Measurements from ENCODE around the gene PABPC3.

PABPC3 gene

GRCh38 chr13:25109341-25109740 lies 13.4 kb downstream of the PABPC3 start:
- in situ Hi-C loops (cut with MboI; ENCODE audit: low pct_unique_long_range_greater_than_20kb, low sequenced_read_pairs), result no loop called here
- no peak for DNase-seq

- in situ Hi-C loops (cut with MboI; ENCODE audit: low pct_unique_long_range_greater_than_20kb, low sequenced_read_pairs), result no loop called here
- DNase-seq, result no peak
Measured at GRCh38 chr13:25110956-25111584, 15.1 kb downstream of the PABPC3 start.

GRCh38 chr13:25111585-25111956 lies 15.6 kb downstream of the PABPC3 start:
- DNase-seq, result no peak
- in situ Hi-C loops (cut with MboI; ENCODE audit: low pct_unique_long_range_greater_than_20kb, low sequenced_read_pairs), result no loop called here

- in situ Hi-C loops (cut with MboI; ENCODE audit: low pct_unique_long_range_greater_than_20kb, low sequenced_read_pairs), result no loop called here
- no peak for DNase-seq
Measured at GRCh38 chr13:25112695-25113255, 16.8 kb downstream of the PABPC3 start.

- in situ Hi-C loops (cut with MboI; ENCODE audit: low pct_unique_long_range_greater_than_20kb, low sequenced_read_pairs), result no loop called here
- peak; percentile 88 for DNase-seq
Measured at GRCh38 chr13:25114220-25114619, 18.3 kb downstream of the PABPC3 start.

GRCh38 chr13:25116044-25116443 lies 20.1 kb downstream of the PABPC3 start:
- DNase-seq, result no peak
- in situ Hi-C loops (cut with MboI; ENCODE audit: low pct_unique_long_range_greater_than_20kb, low sequenced_read_pairs), result no loop called here

- in situ Hi-C loops (cut with MboI; ENCODE audit: low pct_unique_long_range_greater_than_20kb, low sequenced_read_pairs), result no loop called here
- no peak for DNase-seq
Measured at GRCh38 chr13:25117312-25117711, 21.4 kb downstream of the PABPC3 start.

GRCh38 chr13:25118378-25118905 lies 22.5 kb downstream of the PABPC3 start:
- DNase-seq, result peak; percentile 28
- in situ Hi-C loops (cut with MboI; ENCODE audit: low pct_unique_long_range_greater_than_20kb, low sequenced_read_pairs), result no loop called here

GRCh38 chr13:25130944-25131343 lies 35.0 kb downstream of the PABPC3 start:
- in situ Hi-C loops (cut with MboI; ENCODE audit: low pct_unique_long_range_greater_than_20kb, low sequenced_read_pairs), result no loop called here
- DNase-seq, result no peak

GRCh38 chr13:25131881-25132420 lies 36.0 kb downstream of the PABPC3 start:
- in situ Hi-C loops (cut with MboI; ENCODE audit: low pct_unique_long_range_greater_than_20kb, low sequenced_read_pairs), result no loop called here
- no peak for DNase-seq

GRCh38 chr13:25132751-25133390 lies 36.9 kb downstream of the PABPC3 start:
- DNase-seq, result no peak
- in situ Hi-C loops (cut with MboI; ENCODE audit: low pct_unique_long_range_greater_than_20kb, low sequenced_read_pairs), result no loop called here

GRCh38 chr13:25135896-25136295 lies 40.0 kb downstream of the PABPC3 start:
- in situ Hi-C loops (cut with MboI; ENCODE audit: low pct_unique_long_range_greater_than_20kb, low sequenced_read_pairs), result no loop called here
- DNase-seq, result no peak

- in situ Hi-C loops (cut with MboI; ENCODE audit: low pct_unique_long_range_greater_than_20kb, low sequenced_read_pairs), result no loop called here
- no peak for DNase-seq
Measured at GRCh38 chr13:25136880-25137787, 41.2 kb downstream of the PABPC3 start.

- DNase-seq, result no peak
- in situ Hi-C loops (cut with MboI; ENCODE audit: low pct_unique_long_range_greater_than_20kb, low sequenced_read_pairs), result no loop called here
Measured at GRCh38 chr13:25137788-25138115, 41.8 kb downstream of the PABPC3 start.

- in situ Hi-C loops (cut with MboI; ENCODE audit: low pct_unique_long_range_greater_than_20kb, low sequenced_read_pairs), result no loop called here
- no peak for DNase-seq
Measured at GRCh38 chr13:25141042-25141441, 45.1 kb downstream of the PABPC3 start.

GRCh38 chr13:25143706-25144105 lies 47.8 kb downstream of the PABPC3 start:
- in situ Hi-C loops (cut with MboI; ENCODE audit: low pct_unique_long_range_greater_than_20kb, low sequenced_read_pairs), result no loop called here
- DNase-seq, result no peak

GRCh38 chr13:25147638-25148401 lies 51.9 kb downstream of the PABPC3 start:
- DNase-seq, result no peak
- in situ Hi-C loops (cut with MboI; ENCODE audit: low pct_unique_long_range_greater_than_20kb, low sequenced_read_pairs), result no loop called here

- in situ Hi-C loops (cut with MboI; ENCODE audit: low pct_unique_long_range_greater_than_20kb, low sequenced_read_pairs), result no loop called here
- no peak for DNase-seq
Measured at GRCh38 chr13:25148402-25148771, 52.5 kb downstream of the PABPC3 start.
